H9 (cell line): Measurements from ENCODE around the gene FOXP4. TPM values are rescaled to one million over a fixed set of nuclear protein-coding genes. Genes with fewer than 3 reads are reported as not detected.

Experiments used
- DNase-seq: peaks from one replicate; pipeline ENCODE4 v3.0.0-alpha.2; 2017
- H2AFZ ChIP-seq: one replicate; pipeline ENCODE4 v1.6.1; 2013; ENCODE audit warnings: mild to moderate bottlenecking, low read length, control low read depth, moderate library complexity
- H2AK5ac ChIP-seq: 2 replicates; pipeline ENCODE4 v1.6.1; 2013; ENCODE audit warnings: low read length, control low read depth, mixed read lengths; ENCODE audit not compliant: insufficient read length
- H2BK120ac ChIP-seq: one replicate; pipeline ENCODE4 v1.6.1; 2013; ENCODE audit warnings: low read depth, mild to moderate bottlenecking, low read length, control low read depth, inconsistent platforms; ENCODE audit not compliant: poor library complexity, severe bottlenecking
- H2BK12ac ChIP-seq: 2 replicates; pipeline ENCODE4 v1.6.1; 2013; ENCODE audit warnings: low read length, control low read depth, mixed read lengths, low read depth; ENCODE audit not compliant: insufficient read length
- H2BK15ac ChIP-seq: 2 replicates; pipeline ENCODE4 v1.6.1; 2013; ENCODE audit warnings: low read depth, low read length, control low read depth
- H2BK20ac ChIP-seq: one replicate; pipeline ENCODE4 v1.6.1; 2013; ENCODE audit warnings: low read depth, mild to moderate bottlenecking, low read length, control low read depth, inconsistent platforms; ENCODE audit not compliant: poor library complexity, severe bottlenecking
- H2BK5ac ChIP-seq: 2 replicates; pipeline ENCODE4 v1.6.1; 2013; ENCODE audit warnings: low read length, control low read depth, mixed read lengths; ENCODE audit not compliant: insufficient read length
- H3K14ac ChIP-seq: 2 replicates; pipeline ENCODE4 v1.6.1; 2013; ENCODE audit warnings: low read length, control low read depth; ENCODE audit not compliant: insufficient read depth
- H3K18ac ChIP-seq: 2 replicates; pipeline ENCODE4 v1.6.1; 2013; ENCODE audit warnings: low read depth, mild to moderate bottlenecking, mixed read lengths, low read length, control low read depth; ENCODE audit not compliant: insufficient read length
- H3K23ac ChIP-seq: 2 replicates; pipeline ENCODE4 v1.6.1; 2013; ENCODE audit warnings: low read length, control low read depth, mixed read lengths, low read depth; ENCODE audit not compliant: insufficient read length
- H3K23me2 ChIP-seq: 2 replicates; pipeline ENCODE4 v1.6.1; 2013; ENCODE audit warnings: low read depth, mild to moderate bottlenecking, mixed read lengths, low read length, control low read depth; ENCODE audit not compliant: insufficient read length, poor library complexity, severe bottlenecking
- H3K27ac ChIP-seq: 2 replicates; pipeline ENCODE4 v1.5.1; 2013; ENCODE audit warnings: low read length, control low read depth, mixed read lengths, low read depth; ENCODE audit not compliant: insufficient read length
- H3K27me3 ChIP-seq: 2 replicates; pipeline ENCODE4 v1.6.1; 2013; ENCODE audit warnings: low read length, control low read depth, inconsistent platforms; ENCODE audit not compliant: insufficient read depth
- H3K4ac ChIP-seq: 2 replicates; pipeline ENCODE4 v1.6.1; 2013; ENCODE audit warnings: low read depth, mild to moderate bottlenecking, control low read depth, inconsistent platforms, low read length, moderate library complexity
- H3K4me1 ChIP-seq: 2 replicates; pipeline ENCODE4 v1.6.1; 2013; ENCODE audit warnings: low read length, control low read depth, inconsistent platforms; ENCODE audit not compliant: insufficient read depth
- H3K4me2 ChIP-seq: 2 replicates; pipeline ENCODE4 v1.6.1; 2013; ENCODE audit warnings: low read length, control low read depth, mixed read lengths; ENCODE audit not compliant: insufficient read length, insufficient read depth
- H3K56ac ChIP-seq: 2 replicates; pipeline ENCODE4 v1.6.1; 2013; ENCODE audit warnings: low read depth, mild to moderate bottlenecking, mixed read lengths, low read length, control low read depth; ENCODE audit not compliant: insufficient read length
- H3K79me1 ChIP-seq: 2 replicates; pipeline ENCODE4 v1.6.1; 2013; ENCODE audit warnings: low read depth, mild to moderate bottlenecking, moderate library complexity, low read length, control low read depth, inconsistent platforms; ENCODE audit not compliant: insufficient read depth, poor library complexity, severe bottlenecking
- H3K79me2 ChIP-seq: 2 replicates; pipeline ENCODE4 v1.6.1; 2013; ENCODE audit warnings: low read length, control low read depth, inconsistent platforms; ENCODE audit not compliant: insufficient read depth
- H3K9ac ChIP-seq: 2 replicates; pipeline ENCODE4 v1.6.1; 2013; ENCODE audit warnings: low read length, control low read depth, mixed read lengths; ENCODE audit not compliant: insufficient read length; ENCODE audit errors: extremely low read depth
- H3K9me3 ChIP-seq: one replicate; pipeline ENCODE4 v1.6.1; 2013; ENCODE audit warnings: low read depth, low read length, inconsistent platforms; ENCODE audit not compliant: control insufficient read depth
- H3T11ph ChIP-seq: one replicate; pipeline ENCODE4 v1.6.1; 2013; ENCODE audit warnings: mild to moderate bottlenecking, low read length, control low read depth, inconsistent platforms
- H4K20me1 ChIP-seq: one replicate; pipeline ENCODE4 v1.6.1; 2013; ENCODE audit not compliant: control insufficient read depth, insufficient read length, insufficient read depth
- H4K5ac ChIP-seq: 2 replicates; pipeline ENCODE4 v1.6.1; 2013; ENCODE audit warnings: low read depth, mild to moderate bottlenecking, mixed read lengths, low read length, control low read depth; ENCODE audit not compliant: insufficient read length
- H4K8ac ChIP-seq: replicated peaks from 2 replicates; pipeline ENCODE4 v1.6.1; 2013; ENCODE audit warnings: low read length, control low read depth, mixed read lengths, low read depth; ENCODE audit not compliant: insufficient read length
- H4K91ac ChIP-seq: 2 replicates; pipeline ENCODE4 v1.6.1; 2013; ENCODE audit warnings: low read depth, mild to moderate bottlenecking, moderate library complexity, mixed read lengths, low read length, control low read depth; ENCODE audit not compliant: insufficient read length
- H3K27ac Mint-ChIP-seq, 3 experiments: 2 replicates in 2 of 3; 3 replicates in 1 of 3; pipeline ENCODE4 v1.8.0; 2020 to 2021; ENCODE audit warnings: mixed read lengths in 3 of 3, mild to moderate bottlenecking in 1 of 3, moderate library complexity in 1 of 3
- H3K27me3 Mint-ChIP-seq: 2 replicates; pipeline ENCODE4 v1.8.0; 2021; ENCODE audit warnings: low read depth, mild to moderate bottlenecking, moderate library complexity, mixed read lengths
- H3K36me3 Mint-ChIP-seq, 3 experiments: 2 replicates in 2 of 3; 3 replicates in 1 of 3; pipeline ENCODE4 v1.8.0; 2020 to 2021; ENCODE audit warnings: low read depth in 3 of 3, mixed read lengths in 3 of 3; ENCODE audit not compliant: insufficient read depth in 1 of 3
- H3K4me1 Mint-ChIP-seq, 2 experiments: 2 replicates each; pipeline ENCODE4 v1.8.0; 2020; ENCODE audit warnings: mixed read lengths in 2 of 2
- H3K4me3 Mint-ChIP-seq, 2 experiments: 2 replicates in 1 of 2; 3 replicates in 1 of 2; pipeline ENCODE4 v1.8.0; 2020 to 2021; ENCODE audit warnings: mild to moderate bottlenecking in 2 of 2, mixed read lengths in 2 of 2, moderate library complexity in 1 of 2
- H3K9me3 Mint-ChIP-seq, 2 experiments: 2 replicates in 1 of 2; 3 replicates in 1 of 2; pipeline ENCODE4 v1.8.0; 2020; ENCODE audit warnings: mild to moderate bottlenecking in 2 of 2, mixed read lengths in 2 of 2, moderate library complexity in 1 of 2
- WGBS: extraction: QIAGEN DNeasy Blood & Tissue Kit; methylation state at CpG from one replicate; pipeline ENCODE4 v1.1.7; 2013; ENCODE audit warnings: missing lambda C conversion rate, low lambda C conversion rate, mixed read lengths; ENCODE audit not compliant: insufficient read length; ENCODE audit errors: extremely low coverage; 5-methylcytosine and 5-hydroxymethylcytosine counted together
- total RNA-seq: library from RNA; stranded (reverse); gene quantifications from 2 replicates; pipeline ENCODE4 v1.2.1, GENCODE V29; 2021
- TF ChIP-seq, protein P1 (sequence below): fragments of 200-600 bp; sonication (generic); conservative IDR thresholded peaks from 3 replicates; pipeline ENCODE4 v1.8.0; 2021; ENCODE audit warnings: antibody characterized with exemption, mild to moderate bottlenecking

Gene FOXP4
- total RNA-seq, 1 experiment from 2014 or later, result 18.2 TPM

GRCh38 chr6:41598670-41599014, 52.5 kb downstream of the FOXP4 start:
- H3K36me3 Mint-ChIP-seq, result peaks cover 0 to 12% (median 0%) of the 10 kb centered on the region in 3 experiments; a peak in 2 of 7 replicates
- Histone ChIP-seq H3K9me3 (no peaks in the 10 kb centered on the region), H4K91ac (no peak overlapping the region), H3K14ac (no peak overlapping the region), H3K4me2 (no peak overlapping the region), H2BK5ac (no peak overlapping the region), H3T11ph (no peak overlapping the region), H4K5ac (no peak overlapping the region), H3K23ac (no peak overlapping the region), H3K9ac (no peak overlapping the region), H3K27me3 (no peaks in the 10 kb centered on the region), H3K4ac (no peak overlapping the region), H4K20me1 (peaks cover 3% of the 10 kb centered on the region), H4K8ac (no peak overlapping the region), H3K79me2 (no peaks in the 10 kb centered on the region), H2AFZ (no peak overlapping the region), H2BK20ac (no peak overlapping the region), H3K4me1 (peaks cover 2% of the 10 kb centered on the region; the same call in 1 of the 2 replicates), H3K23me2 (peaks cover 3% of the 10 kb centered on the region), H3K56ac (no peak overlapping the region), H2BK120ac (no peak overlapping the region), H3K18ac (no peak overlapping the region), H2AK5ac (no peak overlapping the region), H2BK12ac (no peak overlapping the region), H3K27ac (no peak overlapping the region), H3K79me1 (no peaks in the 10 kb centered on the region), H2BK15ac (no peak overlapping the region)
- TF ChIP-seq, protein P1, sequence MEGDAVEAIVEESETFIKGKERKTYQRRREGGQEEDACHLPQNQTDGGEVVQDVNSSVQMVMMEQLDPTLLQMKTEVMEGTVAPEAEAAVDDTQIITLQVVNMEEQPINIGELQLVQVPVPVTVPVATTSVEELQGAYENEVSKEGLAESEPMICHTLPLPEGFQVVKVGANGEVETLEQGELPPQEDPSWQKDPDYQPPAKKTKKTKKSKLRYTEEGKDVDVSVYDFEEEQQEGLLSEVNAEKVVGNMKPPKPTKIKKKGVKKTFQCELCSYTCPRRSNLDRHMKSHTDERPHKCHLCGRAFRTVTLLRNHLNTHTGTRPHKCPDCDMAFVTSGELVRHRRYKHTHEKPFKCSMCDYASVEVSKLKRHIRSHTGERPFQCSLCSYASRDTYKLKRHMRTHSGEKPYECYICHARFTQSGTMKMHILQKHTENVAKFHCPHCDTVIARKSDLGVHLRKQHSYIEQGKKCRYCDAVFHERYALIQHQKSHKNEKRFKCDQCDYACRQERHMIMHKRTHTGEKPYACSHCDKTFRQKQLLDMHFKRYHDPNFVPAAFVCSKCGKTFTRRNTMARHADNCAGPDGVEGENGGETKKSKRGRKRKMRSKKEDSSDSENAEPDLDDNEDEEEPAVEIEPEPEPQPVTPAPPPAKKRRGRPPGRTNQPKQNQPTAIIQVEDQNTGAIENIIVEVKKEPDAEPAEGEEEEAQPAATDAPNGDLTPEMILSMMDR, result no peak
- H3K4me3 Mint-ChIP-seq, result no peak overlapping the region
- H3K27me3 Mint-ChIP-seq, result peaks cover 11% of the 10 kb centered on the region
- H3K27ac Mint-ChIP-seq, result no peak overlapping the region
- DNase-seq, result no peak
- peaks cover 19 to 44% of the 10 kb centered on the region in 2 experiments for H3K4me1 Mint-ChIP-seq
- H3K9me3 Mint-ChIP-seq, result no peaks in the 10 kb centered on the region; a peak in 1 of 5 replicates
- no CpG with 5 or more reads among the region's 8 CpGs for WGBS
